Upper lobe of right lung (tissue), 1 donor: ENCODE results near the gene ANKRD62. TPM values are rescaled to one million over a fixed set of nuclear protein-coding genes. Genes with fewer than 3 reads are reported as not detected.

ENCODE experiments used
- ATAC-seq: fragments of 200-7000 bp; cut with Tn5 transposase; one replicate; pipeline ENCODE4 v1.9.1; 2020; ENCODE audit warnings: mild to moderate bottlenecking, moderate library complexity
- DNase-seq: peaks from one replicate; pipeline ENCODE4 v3.0.0-alpha.2; 2020
- H3K27ac ChIP-seq: fragments of 200-600 bp; one replicate; pipeline ENCODE4 v1.8.0; 2022
- H3K27me3 ChIP-seq: fragments of 200-600 bp; one replicate; pipeline ENCODE4 v1.8.0; 2022; ENCODE audit warnings: mild to moderate bottlenecking
- H3K36me3 ChIP-seq: fragments of 200-600 bp; one replicate; pipeline ENCODE4 v1.8.0; 2022
- H3K4me1 ChIP-seq: fragments of 200-600 bp; one replicate; pipeline ENCODE4 v1.8.0; 2022
- H3K4me3 ChIP-seq: fragments of 200-600 bp; one replicate; pipeline ENCODE4 v1.8.0; 2022; ENCODE audit warnings: mild to moderate bottlenecking
- H3K9me3 ChIP-seq: fragments of 200-600 bp; one replicate; pipeline ENCODE4 v1.8.0; 2022
- CTCF ChIP-seq: fragments of 200-600 bp; IDR thresholded peaks from one replicate; pipeline ENCODE4 v1.8.0; 2022; ENCODE audit warnings: antibody characterized with exemption
- intact Hi-C: fragments of 100-400 bp; cut with DNase I; formaldehyde crosslinking; loops from one replicate; pipeline ENCODE4 v1.11.0; 2022
- long read RNA-seq: library from polyadenylated mRNA; unstranded; transcript quantifications from one replicate; pipeline ENCODE4 v2.0.0, GENCODE V29; 2021
- total RNA-seq: library from RNA; stranded (reverse); fragmentation: NEBNext Ultra II Directional; extraction: Animal tissue kit (Norgen Biotek cat#: 25700); gene quantifications from one replicate; pipeline ENCODE4 v1.2.1, GENCODE V29; 2021
- donor health status: DM: no; HTN: yes; CAD: no; lungs with severe emphysema.

Gene ANKRD62
- total RNA-seq, result 0.12 TPM
- long read RNA-seq, result 0 reads

- intact Hi-C loops, result no loop called here
- H3K4me1 ChIP-seq, result no peaks in the 10 kb centered on the region
- no peak for DNase-seq
Measured at GRCh38 chr18:12093520-12094257, at the start of gene ANKRD62. TSS of gene ANKRD62 (plus strand) at chr18:12093843. CDS start at chr18:12094018, 175 bp downstream.

GRCh38 chr18:12044591-12044990 is 49.1 kb upstream of the ANKRD62 start:
- intact Hi-C loops, result no loop called here
- no peak for ATAC-seq
- Histone ChIP-seq H3K4me3 (no peak overlapping the region), H3K36me3 (no peaks in the 10 kb centered on the region), H3K27me3 (no peaks in the 10 kb centered on the region), H3K4me1 (no peaks in the 10 kb centered on the region), H3K9me3 (no peaks in the 10 kb centered on the region), H3K27ac (no peak overlapping the region)
- no peak for TF ChIP-seq CTCF
- DNase-seq, result no peak

More at GRCh38 chr18:12093520-12094257, at the start of gene ANKRD62:
- Histone ChIP-seq H3K27ac (no peak within 1 kb of the TSS), H3K27me3 (no peaks in the 10 kb centered on the region), H3K9me3 (no peaks in the 10 kb centered on the region), H3K36me3 (no peaks in the 10 kb centered on the region), H3K4me3 (no peak within 1 kb of the TSS)
- no peak for TF ChIP-seq CTCF
- ATAC-seq, result no peak

- no peak for ATAC-seq
- no peak for DNase-seq
- no peaks in the 10 kb centered on the region for H3K9me3 ChIP-seq
- H3K36me3 ChIP-seq, result no peaks in the 10 kb centered on the region
- intact Hi-C loops, result no loop called here
- no peak overlapping the region for H3K27ac ChIP-seq
- H3K4me1 ChIP-seq, result no peaks in the 10 kb centered on the region
- TF ChIP-seq CTCF, result no peak
- no peaks in the 10 kb centered on the region for H3K27me3 ChIP-seq
- no peak overlapping the region for H3K4me3 ChIP-seq
Measured at GRCh38 chr18:12046046-12046750, 47.4 kb upstream of the ANKRD62 start.

- Histone ChIP-seq H3K4me3 (no peak overlapping the region), H3K9me3 (no peaks in the 10 kb centered on the region), H3K27ac (no peak overlapping the region), H3K36me3 (no peaks in the 10 kb centered on the region), H3K27me3 (no peaks in the 10 kb centered on the region), H3K4me1 (no peaks in the 10 kb centered on the region)
- no peak for TF ChIP-seq CTCF
- no peak for DNase-seq
- intact Hi-C loops, result no loop called here
- ATAC-seq, result peak; percentile 5
Measured at GRCh38 chr18:12046751-12047335, 46.8 kb upstream of the ANKRD62 start.

GRCh38 chr18:12048010-12048826 is 45.4 kb upstream of the ANKRD62 start:
- H3K4me1 ChIP-seq, result no peaks in the 10 kb centered on the region
- no peaks in the 10 kb centered on the region for H3K9me3 ChIP-seq
- H3K27ac ChIP-seq, result no peak overlapping the region
- H3K27me3 ChIP-seq, result no peaks in the 10 kb centered on the region
- intact Hi-C loops, result no loop called here
- H3K4me3 ChIP-seq, result no peak overlapping the region
- no peaks in the 10 kb centered on the region for H3K36me3 ChIP-seq
- peak; percentile 6 for ATAC-seq
- no peak for TF ChIP-seq CTCF
- no peak for DNase-seq
